Ishikawa (cell line): ENCODE results near the gene LILRB5.

ENCODE experiments used
- CREB1 ChIP-seq: IDR thresholded peaks from 2 replicates; pipeline ENCODE4 v1.6.1; 2012; ENCODE audit warnings: low read depth
- EGR1 ChIP-seq: IDR thresholded peaks from 2 replicates; pipeline ENCODE4 v1.6.1; 2012
- YY1 ChIP-seq: IDR thresholded peaks from 2 replicates; pipeline ENCODE4 v1.6.1; 2012; ENCODE audit warnings: low read depth

DNA sequence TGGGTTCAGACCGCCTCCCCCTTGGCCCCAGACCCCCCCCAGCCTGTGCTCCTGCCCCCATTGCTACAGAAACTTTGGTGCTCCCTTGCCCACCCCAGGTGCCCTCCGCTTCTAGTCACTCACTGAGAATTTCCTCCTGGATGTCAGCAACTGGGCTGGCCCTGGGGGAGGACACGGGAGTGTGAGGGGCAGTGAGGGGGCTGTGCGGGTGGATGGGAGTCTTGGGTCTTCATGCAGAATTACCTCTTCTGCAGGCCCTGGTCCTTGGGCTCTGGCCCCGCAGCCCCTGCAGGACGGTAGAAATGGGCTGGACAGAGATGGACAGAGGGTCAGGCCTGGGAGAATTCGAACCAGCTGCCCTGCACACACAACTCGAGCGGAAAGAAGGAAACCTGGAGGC, 4.8 kb downstream of the LILRB5 start:
- no peak for TF ChIP-seq CREB1
- no peak for TF ChIP-seq YY1
- no peak for TF ChIP-seq EGR1
